ENCODE data around the gene C3orf62.
"Not testable (repeated sequence)": the region's sequence is repeated elsewhere in the genome, so short reads cannot be mapped to it uniquely, and the experiment has no call there.

GRCh38 chr3:49228817-49229216 lies 48.2 kb downstream of the C3orf62 start:
- not testable (repeated sequence) for TF ChIP-seq GABPA (IDR thresholded peaks at IDR 0.05; ENCODE audit: low read depth); CTCF (IDR thresholded peaks at IDR 0.05); FOSL2 (IDR thresholded peaks at IDR 0.05; ENCODE audit: borderline replicate concordance, low read depth); SIN3A (IDR thresholded peaks at IDR 0.05; ENCODE audit: borderline replicate concordance, low read depth, low read length); TCF12 (IDR thresholded peaks at IDR 0.05); EZH2phosphoT487 (IDR thresholded peaks at IDR 0.05; ENCODE audit: borderline replicate concordance, low read depth); REST (IDR thresholded peaks at IDR 0.05; ENCODE audit: low read depth, low read length); POLR2AphosphoS5 (IDR thresholded peaks at IDR 0.05; ENCODE audit: low read depth, low read length); NFIC (IDR thresholded peaks at IDR 0.05; ENCODE audit: borderline replicate concordance); FOXJ3 (CRISPR knock-in tag; IDR thresholded peaks at IDR 0.05); CHD2 (IDR thresholded peaks at IDR 0.05; ENCODE audit: low read length, partially characterized antibody); YY1 (IDR thresholded peaks at IDR 0.05; ENCODE audit: low read depth)

Data from SK-N-SH (cell line).